Left cardiac atrium (tissue), 4 donors: ENCODE measurements around the gene PTPRZ1. TPM values are rescaled to one million over a fixed set of nuclear protein-coding genes. Genes with fewer than 3 reads are reported as not detected.

Source experiments
- ATAC-seq, 2 donors: fragments of 200-7000 bp; cut with Tn5 transposase; one replicate each; pipeline ENCODE4 v1.9.1; 2020; ENCODE audit warnings: mild to moderate bottlenecking in 2 of 2, moderate library complexity in 2 of 2
- DNase-seq: peaks from one replicate; pipeline ENCODE4 v3.0.0-alpha.2; 2020
- intact Hi-C, 2 donors: fragments of 100-400 bp; cut with DNase I; formaldehyde crosslinking; loops; one replicate each; pipeline versions ENCODE4 v1.14.1 to v1.15.1; 2022 to 2023
- total RNA-seq, 2 donors: library from RNA; stranded (reverse); fragmentation: NEBNext Ultra II Directional; extraction: Animal tissue kit (Norgen Biotek cat#: 25700); gene quantifications; one replicate each; pipeline ENCODE4 v1.2.1, GENCODE V29; 2021
- donor health status: DM: no; HTN: yes; CAD: no.
- donor health status: DM: no; HTN: yes; CAD: no; lungs with severe emphysema.
- donor health status: DM: yes; HTN: yes; CAD: no.
- donor health status: Dilated cardiomyopathy.

Gene PTPRZ1
- total RNA-seq, 2 donors from 2014 or later: 0.88 to 2.1 TPM

DNA sequence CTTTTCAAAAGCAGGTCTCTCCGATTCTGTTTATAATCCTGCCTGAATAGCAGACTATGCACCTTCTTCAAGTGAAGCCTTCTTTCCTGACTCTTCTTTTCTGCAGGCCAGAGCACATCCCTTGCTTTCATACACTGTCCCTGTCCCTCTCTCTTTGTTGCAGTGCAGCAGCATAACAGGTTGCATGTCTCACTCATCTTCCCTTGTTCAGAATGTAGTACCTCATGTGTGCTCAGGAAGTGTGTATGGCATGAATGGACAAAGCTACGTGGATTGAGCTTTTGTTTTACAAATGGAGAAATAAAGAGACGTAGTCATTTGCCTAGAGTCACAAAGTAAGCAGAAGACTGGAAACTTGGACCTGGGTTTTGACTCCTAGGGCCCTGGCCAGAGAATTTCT, 68.0 kb downstream of the PTPRZ1 start:
- DNase-seq (no peak), ATAC-seq (no peak)
- intact Hi-C loops: no loop called here

DNA sequence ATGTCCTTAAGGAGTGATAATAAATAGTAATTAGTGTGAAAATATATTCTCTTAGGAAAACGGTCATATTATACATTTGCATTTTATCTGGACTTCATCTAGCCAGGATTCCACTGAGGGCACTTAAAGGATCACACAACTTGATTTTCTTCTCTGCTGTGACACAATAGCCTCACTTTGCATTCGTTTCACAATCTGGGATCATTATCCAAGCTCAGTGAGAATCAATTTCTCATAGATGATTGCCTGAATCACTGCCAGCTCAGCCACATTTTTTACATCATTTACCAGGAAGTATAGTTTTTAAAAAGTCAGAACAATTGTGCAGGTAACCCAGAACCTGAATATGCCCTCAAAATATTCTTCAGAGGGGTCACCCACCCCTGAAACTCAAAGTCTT, 68.9 kb downstream of the PTPRZ1 start:
- DNase-seq (no peak), ATAC-seq (no peak)
- intact Hi-C loops: no loop called here

DNA sequence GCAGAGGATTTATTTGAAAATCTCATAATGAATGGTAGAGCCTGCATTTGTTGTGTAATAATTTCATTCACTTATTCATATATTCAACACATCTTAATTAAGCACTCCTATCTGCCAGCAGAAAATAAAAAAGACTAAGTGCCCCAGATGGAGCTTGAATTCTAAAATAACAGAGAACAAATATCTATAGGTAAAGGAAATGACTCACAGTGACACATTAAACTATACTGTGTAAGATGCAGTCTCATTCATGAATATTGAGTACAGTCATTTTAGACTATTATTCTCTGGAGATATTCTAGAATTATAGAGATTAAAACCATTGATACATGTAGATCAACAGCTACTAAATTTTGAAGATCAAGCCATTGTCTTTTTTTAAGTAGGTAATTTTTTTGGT, 72.1 kb downstream of the PTPRZ1 start:
- DNase-seq: no peak
- no peak for ATAC-seq
- intact Hi-C loops: no loop called here

DNA sequence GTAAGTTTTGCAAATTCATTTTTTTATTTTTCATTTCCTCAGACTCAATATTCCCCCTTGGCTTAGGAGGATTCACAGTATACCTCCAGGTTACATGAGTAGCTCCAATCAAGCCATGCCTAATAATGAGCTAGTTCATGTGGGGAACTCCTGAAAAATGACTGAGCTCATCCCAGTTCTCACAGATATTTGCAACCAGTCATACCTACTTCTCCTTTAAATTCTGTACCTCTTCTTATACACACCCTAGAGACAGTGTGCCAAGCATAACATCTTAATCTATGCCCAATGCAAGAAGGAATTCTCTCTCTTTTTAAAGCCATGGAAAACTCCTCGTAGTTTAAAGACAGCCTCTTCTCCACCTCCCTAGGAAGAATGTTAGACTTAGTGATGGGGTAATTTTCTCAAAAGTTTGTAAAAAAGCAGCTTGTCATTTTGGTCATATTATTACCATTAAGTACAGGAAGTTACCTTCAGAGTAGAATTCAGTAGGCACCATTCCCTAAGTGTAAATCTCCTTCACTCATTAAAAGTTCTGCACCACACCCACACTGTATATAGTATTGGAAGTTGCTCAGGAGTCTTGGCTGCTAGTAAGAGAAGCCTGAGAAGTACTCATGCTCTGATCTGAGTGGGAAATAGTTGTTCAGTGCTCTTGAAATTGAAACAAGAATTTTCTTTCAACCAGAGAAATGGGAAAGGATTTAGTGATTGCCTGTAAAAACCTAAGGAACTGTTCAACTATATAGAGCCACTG, 72.7 kb downstream of the PTPRZ1 start:
- no peak for ATAC-seq
- intact Hi-C loops: no loop called here
- no peak for DNase-seq

DNA sequence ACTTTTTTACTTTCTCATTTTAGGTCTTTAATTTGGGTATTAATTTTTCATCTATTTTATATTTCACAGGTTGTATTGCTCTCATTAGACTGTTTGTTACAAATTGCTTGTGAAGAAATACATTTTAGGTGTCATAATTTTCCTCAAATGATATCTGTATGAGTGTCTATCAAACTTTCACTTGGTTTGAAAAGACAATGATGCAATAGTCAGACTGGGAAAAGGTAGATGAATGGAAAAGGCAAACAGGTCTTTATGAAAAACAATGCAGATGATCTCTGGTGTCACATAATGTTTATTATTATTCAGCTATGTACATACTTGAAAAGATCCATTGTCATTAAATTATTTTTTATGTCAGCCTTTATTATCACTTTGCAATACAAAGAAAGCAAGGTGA, 80.2 kb downstream of the PTPRZ1 start:
- ATAC-seq: no peak
- intact Hi-C loops: no loop called here
- no peak for DNase-seq

DNA sequence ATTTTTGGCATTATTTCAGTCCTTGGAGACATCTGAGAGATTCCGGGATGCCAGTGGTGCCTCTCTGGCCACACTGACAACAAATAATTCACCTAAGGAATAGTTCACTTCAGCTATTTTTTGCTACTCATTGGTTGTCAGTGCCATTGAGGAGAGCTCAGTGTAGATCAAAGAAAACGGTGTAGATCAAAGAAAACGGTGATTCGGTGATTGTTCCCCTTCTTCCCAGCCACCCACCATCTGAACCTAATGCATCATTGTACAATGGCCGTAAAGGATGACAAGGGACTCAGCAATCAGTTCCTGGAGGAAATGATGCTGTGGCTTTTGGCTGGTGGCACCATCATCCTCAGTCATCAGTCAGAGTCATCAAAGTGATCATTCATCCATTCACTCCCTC, 80.6 kb downstream of the PTPRZ1 start:
- intact Hi-C loops: no loop called here
- no peak for ATAC-seq
- no peak for DNase-seq

DNA sequence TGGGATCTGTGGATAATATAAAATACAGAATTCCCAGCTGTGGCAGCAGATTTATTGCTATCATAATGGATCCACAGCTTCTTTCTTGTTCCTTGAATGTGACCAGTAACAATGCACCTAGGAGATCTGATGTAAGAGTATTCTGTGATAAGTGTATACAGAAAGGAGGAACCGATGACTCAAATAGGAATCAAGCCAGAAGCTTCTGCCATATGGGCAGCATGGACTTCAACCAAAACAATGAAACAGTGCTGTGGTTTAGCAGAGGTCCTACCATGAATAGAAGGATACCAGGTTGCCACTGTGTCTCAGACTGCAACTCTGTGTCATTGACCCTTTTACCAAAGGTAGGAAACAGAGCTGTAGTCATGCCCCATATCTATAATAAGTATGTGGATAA, 81.8 kb downstream of the PTPRZ1 start:
- DNase-seq (no peak), ATAC-seq (no peak)
- intact Hi-C loops: no loop called here

DNA sequence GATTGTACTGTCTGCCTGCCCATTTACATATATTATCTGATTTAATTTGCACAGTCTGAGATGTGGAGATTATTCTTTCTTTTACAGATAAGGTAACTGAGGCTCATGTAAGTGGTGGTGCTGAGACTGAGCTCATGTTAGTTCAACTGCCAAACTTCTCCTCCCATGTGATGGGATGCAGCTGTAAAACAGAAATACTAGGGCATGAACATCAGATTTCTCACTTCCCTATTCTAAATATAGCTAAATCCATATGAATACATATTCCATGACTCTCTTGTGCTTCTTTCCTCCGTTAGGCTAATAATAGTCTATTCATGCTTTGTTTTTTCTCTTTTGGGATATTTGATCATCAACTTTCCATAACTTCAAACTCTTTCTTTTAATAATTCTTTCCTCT, 84.7 kb downstream of the PTPRZ1 start:
- DNase-seq (no peak), ATAC-seq (no peak)
- intact Hi-C loops: no loop called here

DNA sequence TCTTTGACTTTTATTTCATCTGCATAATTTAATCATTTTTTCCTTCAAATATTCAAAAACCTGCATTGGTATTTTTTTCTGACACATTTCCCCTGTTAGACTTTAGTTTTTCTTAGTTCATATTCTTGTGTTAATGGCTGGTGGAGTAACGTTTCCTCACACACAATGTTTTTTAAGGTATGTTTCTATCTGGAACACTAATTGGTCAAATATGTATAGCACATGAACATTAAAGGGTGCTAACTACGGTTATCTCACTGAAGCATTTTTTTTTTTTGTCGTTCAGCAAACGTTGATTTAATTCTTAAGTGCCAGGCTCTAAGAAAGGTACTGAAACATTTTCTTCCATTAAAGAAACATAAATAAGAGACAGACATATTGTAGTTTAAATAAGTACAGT, 87.7 kb downstream of the PTPRZ1 start:
- DNase-seq (no peak), ATAC-seq (no peak)
- intact Hi-C loops: no loop called here

DNA sequence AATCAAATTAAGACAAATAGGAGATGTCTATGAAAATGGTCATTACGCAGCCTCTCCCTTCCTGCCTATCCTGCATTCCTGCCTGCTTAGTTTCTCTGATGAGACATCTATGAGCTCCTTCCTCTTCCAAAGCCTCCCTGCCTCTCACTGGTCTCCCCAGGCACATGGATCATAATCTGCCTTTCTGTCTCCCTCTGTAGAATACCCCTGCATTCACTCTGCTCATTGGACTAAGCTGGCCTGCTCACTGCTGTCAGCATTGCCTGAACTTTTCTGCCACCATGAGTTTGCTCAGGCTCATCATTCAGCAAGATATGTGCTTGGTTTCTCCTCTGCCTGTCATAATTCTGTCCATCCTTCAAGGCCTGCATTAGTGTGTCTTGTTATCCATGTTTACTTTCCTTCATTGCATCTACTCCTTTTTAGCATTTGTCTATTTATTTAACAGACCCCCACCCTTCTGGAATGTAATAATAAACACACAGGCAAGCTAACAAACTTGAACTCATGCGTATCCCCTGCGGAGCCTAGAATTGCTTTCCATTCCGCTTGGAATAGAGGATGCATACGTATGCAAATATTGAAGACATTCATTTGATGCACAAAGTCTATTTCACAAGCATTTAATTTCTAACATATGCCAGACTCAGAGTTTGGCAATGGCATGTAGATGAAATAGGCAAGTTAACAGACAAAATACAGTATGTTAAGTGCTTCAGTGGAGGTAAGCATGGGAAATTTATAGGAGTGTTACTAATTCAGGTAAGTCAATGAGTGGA, 88.3 kb downstream of the PTPRZ1 start:
- DNase-seq (no peak), ATAC-seq (peak in 1 of 2 donors; percentile 82)
- intact Hi-C loops: no loop called here

DNA sequence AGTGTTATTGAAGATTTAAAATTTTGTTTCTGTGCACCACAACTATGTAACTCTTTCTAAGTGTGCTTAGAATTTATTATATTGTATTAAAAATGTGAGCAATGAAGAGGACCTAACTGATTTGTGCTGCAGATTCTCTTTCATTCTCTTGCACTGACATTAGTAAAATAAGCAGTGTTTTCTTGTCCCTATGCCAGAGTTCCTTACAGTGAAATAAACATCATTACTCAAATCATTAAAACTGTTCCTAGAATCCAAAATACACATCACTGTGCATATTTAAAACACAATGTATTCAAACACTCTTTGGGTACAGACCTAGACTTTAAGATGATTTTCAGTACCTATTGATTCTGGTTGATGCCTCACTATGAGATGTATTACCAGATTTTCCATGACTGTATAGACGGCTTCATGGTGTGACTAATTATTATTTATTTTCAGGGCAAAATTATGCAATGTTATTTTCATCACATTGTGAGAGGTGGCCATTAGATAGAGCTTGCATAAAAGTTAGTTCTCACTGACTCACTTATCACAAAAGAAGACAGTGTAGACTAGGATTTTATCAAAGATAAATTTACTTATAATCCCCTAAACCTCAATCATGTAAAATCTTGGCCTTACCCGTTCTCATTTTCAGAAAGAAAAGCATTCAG, 93.4 kb downstream of the PTPRZ1 start:
- intact Hi-C loops: no loop called here
- DNase-seq (no peak), ATAC-seq (no peak)

DNA sequence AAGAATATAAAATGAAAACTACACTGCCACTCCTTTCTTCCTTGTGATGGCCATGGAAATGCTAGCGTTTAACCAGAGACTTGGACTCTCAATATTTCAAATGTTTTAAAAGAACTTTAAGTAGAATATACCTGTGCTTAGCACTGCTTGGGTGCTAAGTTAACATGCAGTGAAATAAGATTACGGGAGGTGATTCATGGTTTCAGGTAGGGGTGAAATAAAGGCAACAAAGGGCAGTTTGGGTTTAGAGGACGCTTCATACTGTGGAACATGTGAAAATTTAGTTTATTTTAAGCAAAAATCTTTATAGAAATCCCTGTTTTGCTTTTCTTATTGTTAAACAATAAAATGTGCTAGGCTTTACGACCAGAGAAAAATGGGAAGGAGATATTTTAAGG, 94.0 kb downstream of the PTPRZ1 start:
- intact Hi-C loops: no loop called here
- ATAC-seq: no peak
- DNase-seq: no peak

DNA sequence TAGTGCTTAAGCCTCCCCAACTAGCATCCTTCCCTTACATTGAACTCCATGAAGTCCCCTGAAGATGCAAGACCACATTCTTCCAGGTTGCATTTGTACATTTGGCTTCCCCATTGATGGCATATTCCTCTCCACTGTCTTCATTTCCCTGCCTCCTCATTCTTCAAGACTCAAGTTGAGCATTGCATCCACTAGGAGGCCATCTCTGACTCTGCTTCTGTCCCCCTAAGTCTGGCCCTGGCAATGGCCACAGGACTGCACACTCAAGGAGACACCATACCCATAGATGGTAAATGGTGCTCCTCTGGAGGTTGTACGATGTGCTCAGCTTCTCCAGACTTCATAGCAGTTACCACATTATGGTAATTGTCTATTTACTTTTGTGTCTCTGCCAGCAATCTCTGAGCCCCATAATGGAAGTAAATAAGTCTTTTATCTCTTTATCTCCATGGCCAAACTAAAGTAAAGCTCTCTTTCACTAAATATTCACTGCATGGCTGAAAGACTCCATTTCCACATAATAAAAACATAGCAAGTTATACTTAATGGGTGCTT, 112.6 kb downstream of the PTPRZ1 start:
- ATAC-seq (no peak), DNase-seq (no peak)
- intact Hi-C loops: no loop called here

DNA sequence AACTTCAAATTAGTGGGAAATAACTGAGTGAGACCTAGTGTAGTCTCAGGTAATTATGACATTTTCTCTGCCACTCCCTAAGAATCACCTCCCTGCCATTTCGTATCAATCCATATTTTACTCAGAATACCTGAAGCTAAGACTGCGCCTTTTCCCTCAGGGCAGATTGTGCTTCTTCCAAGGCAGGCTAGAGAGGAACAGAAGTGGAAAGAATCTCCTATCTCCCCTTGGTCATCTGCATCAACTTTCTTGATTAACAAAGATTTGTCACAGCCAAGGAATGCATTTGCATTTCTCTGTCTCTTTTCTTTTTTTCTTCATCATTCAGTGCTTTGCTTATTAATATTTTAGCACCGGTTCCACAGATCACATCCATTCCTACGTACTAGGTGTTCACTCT, 119.1 kb downstream of the PTPRZ1 start:
- ATAC-seq (no peak), DNase-seq (no peak)
- intact Hi-C loops: loop anchor here in 1 of 2 donors (5.0 kb wide), 1 partner anchor 625 kb away; no protein-coding TSS in a partner anchor

DNA sequence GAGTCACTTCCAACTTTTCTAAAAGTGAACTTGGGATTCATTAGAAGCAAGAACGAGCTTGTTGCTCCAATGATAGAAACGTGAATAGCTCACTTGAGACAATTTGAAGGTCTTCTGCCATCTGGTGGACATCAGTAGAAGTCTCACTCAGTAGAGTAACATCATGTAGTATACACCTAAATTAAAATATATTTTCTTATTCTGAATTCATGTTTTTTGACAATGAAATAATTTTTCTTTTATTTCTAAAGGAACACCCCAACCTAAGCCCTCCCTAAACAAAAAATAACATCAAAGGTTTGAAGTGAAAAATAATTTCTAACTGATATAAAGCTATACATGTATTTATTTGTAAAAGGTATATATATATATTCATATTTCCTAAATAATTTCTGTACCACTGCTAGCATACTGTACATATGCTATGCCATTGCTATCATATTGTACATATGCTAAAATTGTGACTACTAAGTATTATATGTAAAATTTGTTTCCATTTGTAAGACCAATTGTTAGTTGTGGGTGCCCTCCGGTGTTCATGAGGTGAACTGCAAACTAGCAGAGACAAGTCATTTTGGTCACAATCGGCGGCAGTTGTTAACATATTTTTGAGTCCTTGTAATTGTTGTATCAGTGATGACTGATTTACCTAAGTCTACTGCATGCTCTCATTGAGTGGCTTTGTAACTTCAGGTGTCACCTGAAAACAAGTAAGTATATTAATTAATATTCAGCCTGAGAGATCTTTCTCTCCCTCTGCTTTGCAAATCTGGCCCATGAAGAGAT, 121.9 kb downstream of the PTPRZ1 start:
- DNase-seq (peak; percentile 45), ATAC-seq (peak; percentile 82 to 90)
- intact Hi-C loops: loop anchor here in 1 of 2 donors (2.0 to 5.0 kb wide), 2 partner anchors 390 to 628 kb away; no protein-coding TSS in a partner anchor

DNA sequence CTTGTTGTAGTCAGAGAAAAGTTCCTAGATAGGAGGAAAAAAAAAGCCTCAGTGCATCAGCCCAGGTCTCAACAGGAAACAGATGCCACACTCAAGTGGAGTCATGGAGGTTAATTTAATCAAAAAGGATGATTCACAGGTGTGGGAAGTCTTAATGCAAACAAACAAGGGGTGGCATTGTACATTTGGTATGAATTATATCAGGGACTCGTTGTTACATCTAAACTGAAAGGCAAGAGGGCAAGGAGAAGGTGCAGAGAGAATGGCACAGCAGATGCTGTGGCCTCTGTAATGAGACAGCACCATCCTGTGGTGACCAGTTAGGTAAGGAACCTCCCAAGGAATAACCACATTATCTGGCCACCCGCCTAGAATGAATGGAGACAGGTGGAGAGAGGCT, 133.7 kb downstream of the PTPRZ1 start:
- ATAC-seq: no peak
- no peak for DNase-seq
- intact Hi-C loops: no loop called here

DNA sequence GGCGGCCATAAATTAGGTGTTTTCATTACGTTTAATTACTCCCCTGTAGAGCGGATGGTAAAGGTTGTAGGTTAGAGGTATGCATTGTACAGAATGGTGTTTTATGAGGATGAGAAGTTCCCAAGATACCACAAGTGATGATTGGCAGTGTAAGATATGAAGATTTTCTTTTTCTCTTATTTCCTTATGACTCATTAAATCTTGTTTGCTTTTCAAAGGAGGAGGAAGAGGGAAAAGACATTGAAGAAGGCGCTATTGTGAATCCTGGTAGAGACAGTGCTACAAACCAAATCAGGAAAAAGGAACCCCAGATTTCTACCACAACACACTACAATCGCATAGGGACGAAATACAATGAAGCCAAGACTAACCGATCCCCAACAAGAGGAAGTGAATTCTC, 137.2 kb downstream of the PTPRZ1 start:
- ATAC-seq: no peak
- DNase-seq: no peak
- intact Hi-C loops: no loop called here

DNA sequence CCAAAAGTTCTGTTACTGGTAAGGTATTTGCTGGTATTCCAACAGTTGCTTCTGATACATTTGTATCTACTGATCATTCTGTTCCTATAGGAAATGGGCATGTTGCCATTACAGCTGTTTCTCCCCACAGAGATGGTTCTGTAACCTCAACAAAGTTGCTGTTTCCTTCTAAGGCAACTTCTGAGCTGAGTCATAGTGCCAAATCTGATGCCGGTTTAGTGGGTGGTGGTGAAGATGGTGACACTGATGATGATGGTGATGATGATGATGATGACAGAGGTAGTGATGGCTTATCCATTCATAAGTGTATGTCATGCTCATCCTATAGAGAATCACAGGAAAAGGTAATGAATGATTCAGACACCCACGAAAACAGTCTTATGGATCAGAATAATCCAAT, 140.1 kb downstream of the PTPRZ1 start:
- intact Hi-C loops: no loop called here
- no peak for ATAC-seq
- no peak for DNase-seq

DNA sequence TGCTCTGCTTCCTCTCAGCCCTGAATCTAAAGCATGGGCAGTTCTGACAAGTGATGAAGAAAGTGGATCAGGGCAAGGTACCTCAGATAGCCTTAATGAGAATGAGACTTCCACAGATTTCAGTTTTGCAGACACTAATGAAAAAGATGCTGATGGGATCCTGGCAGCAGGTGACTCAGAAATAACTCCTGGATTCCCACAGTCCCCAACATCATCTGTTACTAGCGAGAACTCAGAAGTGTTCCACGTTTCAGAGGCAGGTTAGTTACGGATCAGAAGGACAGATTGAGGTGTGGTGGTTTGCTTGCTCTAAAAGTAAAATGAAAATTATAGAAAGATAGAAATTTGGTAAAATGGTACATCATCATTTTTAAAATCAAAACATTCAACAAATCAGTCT, 140.7 kb downstream of the PTPRZ1 start:
- no peak for DNase-seq
- intact Hi-C loops: no loop called here
- ATAC-seq: no peak
